Common myeloid progenitor, CD34-positive (primary cell): ENCODE results near the gene FRMD3.

Experiments used
- CTCF ChIA-PET: fragments of 350-600 bp; sonication (Branson Sonifier 250); formaldehyde crosslinking; loops from one replicate; lab custom pipeline; 2021; ENCODE audit warnings: antibody characterized with exemption; lab: Charles Lee
- POLR2A ChIA-PET: fragments of 350-600 bp; sonication (Branson Sonifier 250); formaldehyde crosslinking; loops from one replicate; lab custom pipeline; 2021; ENCODE audit warnings: antibody characterized with exemption; lab: Charles Lee
- DNase-seq, 3 donors: peaks; one replicate each; pipeline versions ENCODE4 v3.0.0 to v3.0.0-alpha.2; 2013
- H3K27ac ChIP-seq, 2 experiments: 1 replicate in 1 of 2; 2 replicates in 1 of 2; pipeline ENCODE4 v1.7.0; 2013; ENCODE audit warnings: inconsistent platforms in 2 of 2, low read length in 2 of 2, mild to moderate bottlenecking in 2 of 2, low read depth in 1 of 2, moderate library complexity in 1 of 2; ENCODE audit not compliant: severe bottlenecking in 2 of 2, insufficient read depth in 1 of 2, poor library complexity in 1 of 2
- H3K27me3 ChIP-seq, 5 experiments: replicated peaks in 2 of 5; 1 replicate in 3 of 5; 2 replicates in 2 of 5; pipeline versions ENCODE4 v1.6.1 to v1.7.0; 2013; ENCODE audit warnings: low read length in 4 of 5, mild to moderate bottlenecking in 2 of 5, moderate library complexity in 2 of 5, inconsistent platforms in 1 of 5; ENCODE audit not compliant: insufficient read depth in 5 of 5, control insufficient read depth in 4 of 5
- H3K36me3 ChIP-seq, 4 experiments: 1 replicate in 2 of 4; 2 replicates in 2 of 4; pipeline versions ENCODE4 v1.6.1 to v1.7.0; 2013; ENCODE audit warnings: low read length in 3 of 4, control low read depth in 1 of 4, mild to moderate bottlenecking in 1 of 4; ENCODE audit not compliant: control insufficient read depth in 4 of 4, insufficient read depth in 4 of 4
- H3K4me1 ChIP-seq, 4 experiments: 1 replicate in 3 of 4; 2 replicates in 1 of 4; pipeline versions ENCODE4 v1.6.1 to v1.7.1; 2013; ENCODE audit warnings: low read length in 3 of 4, mild to moderate bottlenecking in 3 of 4, control low read depth in 1 of 4, inconsistent platforms in 1 of 4, moderate library complexity in 1 of 4; ENCODE audit not compliant: control insufficient read depth in 4 of 4, insufficient read depth in 4 of 4; ENCODE audit errors: control extremely low read depth in 1 of 4
- H3K4me3 ChIP-seq, 7 experiments: 1 replicate in 4 of 7; 2 replicates in 3 of 7; pipeline versions ENCODE4 v1.5.1 to v1.7.0; 2013; ENCODE audit warnings: mild to moderate bottlenecking in 7 of 7, low read length in 6 of 7, moderate library complexity in 6 of 7, inconsistent platforms in 2 of 7, low read depth in 2 of 7, control low read depth in 1 of 7; ENCODE audit not compliant: insufficient read depth in 4 of 7, control insufficient read depth in 1 of 7; ENCODE audit errors: extremely low read depth in 1 of 7
- H3K9me3 ChIP-seq, 5 experiments: 1 replicate in 4 of 5; 2 replicates in 1 of 5; pipeline versions ENCODE4 v1.6.1 to v1.7.1; 2013; ENCODE audit warnings: low read length in 4 of 5, mild to moderate bottlenecking in 2 of 5, inconsistent platforms in 1 of 5, low read depth in 1 of 5, moderate library complexity in 1 of 5; ENCODE audit not compliant: control insufficient read depth in 4 of 5, insufficient read depth in 2 of 5; ENCODE audit errors: control extremely low read depth in 1 of 5
- WGBS: methylation state at CpG from one replicate; pipeline ENCODE4 v1.1.5; 2013; ENCODE audit not compliant: insufficient coverage; 5-methylcytosine and 5-hydroxymethylcytosine counted together

FRMD3 gene

GRCh38 chr9:83429229-83429628 is 109.0 kb downstream of the FRMD3 start:
- DNase-seq: no peak
- Histone ChIP-seq H3K27me3 (no peaks in the 10 kb centered on the region), H3K9me3 (no peaks in the 10 kb centered on the region), H3K4me3 (no peak overlapping the region), H3K36me3 (no peaks in the 10 kb centered on the region), H3K4me1 (no peaks in the 10 kb centered on the region), H3K27ac (no peak overlapping the region)
- ChIA-PET CTCF (no interaction called here), POLR2A (interaction anchor here (0.6 to 0.7 kb wide), 2 partner anchors 41 to 342 kb away, joined by 3 to 4 read pairs; no protein-coding TSS in a partner anchor)
- 92% methylated on average over 2 of the region's 3 CpGs for WGBS

GRCh38 chr9:83425240-83425639 is 113.0 kb downstream of the FRMD3 start:
- ChIA-PET CTCF (no interaction called here), POLR2A (no interaction called here)
- WGBS: 72% methylated on average over 4 of the region's 4 CpGs
- no peak for DNase-seq
- no peaks in the 10 kb centered on the region for H3K27me3 ChIP-seq
- H3K4me1 ChIP-seq: no peaks in the 10 kb centered on the region
- H3K27ac ChIP-seq: no peak overlapping the region
- H3K36me3 ChIP-seq: no peaks in the 10 kb centered on the region
- H3K9me3 ChIP-seq: no peaks in the 10 kb centered on the region
- H3K4me3 ChIP-seq: no peak overlapping the region

GRCh38 chr9:83424831-83425230 is 113.4 kb downstream of the FRMD3 start:
- WGBS: 90% methylated on average over 2 of the region's 2 CpGs
- CTCF ChIA-PET: no interaction called here

GRCh38 chr9:83423815-83424707 is 114.1 kb downstream of the FRMD3 start:
- POLR2A ChIA-PET: no interaction called here
- H3K27ac ChIP-seq: no peak overlapping the region
- 86% methylated on average over 11 of the region's 14 CpGs for WGBS
- no peaks in the 10 kb centered on the region for H3K27me3 ChIP-seq
- DNase-seq: no peak
- H3K4me3 ChIP-seq: no peak overlapping the region
- peaks cover 0 to 1% (median 0%) of the 10 kb centered on the region in 5 experiments for H3K9me3 ChIP-seq
- CTCF ChIA-PET: interaction anchor here (0.9 kb wide), 1 partner anchor 16 kb away, joined by 3 read pairs; no protein-coding TSS in a partner anchor
- H3K36me3 ChIP-seq: no peaks in the 10 kb centered on the region
- H3K4me1 ChIP-seq: no peaks in the 10 kb centered on the region

More at GRCh38 chr9:83424831-83425230, 113.4 kb downstream of the FRMD3 start:
- no peak for DNase-seq
- no peaks in the 10 kb centered on the region for H3K9me3 ChIP-seq
- no peaks in the 10 kb centered on the region for H3K4me1 ChIP-seq
- no peak overlapping the region for H3K27ac ChIP-seq
- no peak overlapping the region for H3K4me3 ChIP-seq
- H3K36me3 ChIP-seq: no peaks in the 10 kb centered on the region
- H3K27me3 ChIP-seq: no peaks in the 10 kb centered on the region
- POLR2A ChIA-PET: no interaction called here

GRCh38 chr9:83422527-83422926 is 115.7 kb downstream of the FRMD3 start:
- H3K27ac ChIP-seq: no peak overlapping the region
- no peak for DNase-seq
- H3K4me3 ChIP-seq: no peak overlapping the region
- H3K36me3 ChIP-seq: no peaks in the 10 kb centered on the region
- 94% methylated on average over 2 of the region's 3 CpGs for WGBS
- no peaks in the 10 kb centered on the region for H3K27me3 ChIP-seq
- ChIA-PET POLR2A (no interaction called here), CTCF (no interaction called here)
- peaks cover 0 to 1% (median 0%) of the 10 kb centered on the region in 5 experiments for H3K9me3 ChIP-seq
- no peaks in the 10 kb centered on the region for H3K4me1 ChIP-seq

GRCh38 chr9:83420486-83420885 is 117.7 kb downstream of the FRMD3 start:
- H3K27me3 ChIP-seq: no peaks in the 10 kb centered on the region
- CTCF ChIA-PET: no interaction called here
- POLR2A ChIA-PET: no interaction called here
- peaks cover 0 to 1% (median 0%) of the 10 kb centered on the region in 5 experiments for H3K9me3 ChIP-seq
- no peak overlapping the region for H3K4me3 ChIP-seq
- no peak for DNase-seq
- no peaks in the 10 kb centered on the region for H3K4me1 ChIP-seq
- H3K27ac ChIP-seq: no peak overlapping the region
- no peaks in the 10 kb centered on the region for H3K36me3 ChIP-seq
- 100% methylated on average over 1 of the region's 3 CpGs for WGBS

GRCh38 chr9:83419961-83420360 is 118.2 kb downstream of the FRMD3 start:
- CTCF ChIA-PET: no interaction called here
- peaks cover 0 to 1% (median 0%) of the 10 kb centered on the region in 5 experiments for H3K9me3 ChIP-seq
- 89% methylated on average over 1 of the region's 4 CpGs for WGBS
- POLR2A ChIA-PET: no interaction called here
- H3K27ac ChIP-seq: no peak overlapping the region
- DNase-seq: no peak
- no peak overlapping the region for H3K4me3 ChIP-seq
- H3K27me3 ChIP-seq: no peaks in the 10 kb centered on the region
- no peaks in the 10 kb centered on the region for H3K4me1 ChIP-seq
- no peaks in the 10 kb centered on the region for H3K36me3 ChIP-seq
